ENCODE measurements around the gene SLC22A14.

GRCh38 chr3:38318766-38319671, 36.9 kb downstream of the SLC22A14 start:
- no peak for TF ChIP-seq CTCF (IDR thresholded peaks at IDR 0.05; ENCODE audit: extremely low read depth in 1 of 2, insufficient read depth in 1 of 2, low read depth in 1 of 2, low read length in 2 of 2)
- TF ChIP-seq POLR2A (IDR thresholded peaks at IDR 0.05; ENCODE audit: low read depth, low read length) = no peak
- no peak for TF ChIP-seq EZH2 (IDR thresholded peaks at IDR 0.05; ENCODE audit: borderline replicate concordance, low read depth, low read length, severe bottlenecking)
- TF ChIP-seq POLR2AphosphoS5 (IDR thresholded peaks at IDR 0.05; ENCODE audit: insufficient read depth, low read depth, low read length) = no peak

Measured in endothelial cell of umbilical vein (primary cell).